K562 (cell line): Measurements from ENCODE around the gene CFD. TPM values are rescaled to one million over a fixed set of nuclear protein-coding genes. Genes with fewer than 3 reads are reported as not detected.
A peak's percentile ranks its signal among the peaks of the same experiment; 100 is the strongest.

Experiments used
- ADNP ChIP-seq: fragments of 200-800 bp; sonication (Bioruptor generic); IDR thresholded peaks from 2 replicates; pipeline ENCODE4 v1.6.1; 2016; ENCODE audit warnings: missing genetic modification characterization, missing compliant biosample characterization
- CCNT2 ChIP-seq: IDR thresholded peaks from 2 replicates; pipeline ENCODE4 v1.6.1; 2011; ENCODE audit warnings: borderline replicate concordance, low read depth, mild to moderate bottlenecking, moderate library complexity, mixed read lengths, low read length; ENCODE audit not compliant: insufficient read length; ENCODE audit errors: extremely low read depth
- CEBPG ChIP-seq, 3 experiments: fragments of 200-800 bp in 1 of 3; sonication (Bioruptor generic) in 1 of 3; sonication (generic) in 1 of 3; formaldehyde crosslinking in 1 of 3; IDR thresholded peaks in 2 of 3; conservative IDR thresholded peaks in 1 of 3; 2 replicates each; pipeline versions ENCODE4 v1.6.1 to v1.8.0; 2016 to 2022; ENCODE audit warnings: missing compliant biosample characterization in 2 of 3, missing genetic modification characterization in 2 of 3, mild to moderate bottlenecking in 1 of 3, missing genetic modification reagents in 1 of 3
- CHCHD3 ChIP-seq: fragments of 250-450 bp; sonication (Bioruptor Pico); IDR thresholded peaks from 2 replicates; pipeline ENCODE4 v2.1.2; 2022; ENCODE audit warnings: mild to moderate bottlenecking
- IFI16 ChIP-seq: fragments of 250-450 bp; sonication (Bioruptor Pico); IDR thresholded peaks from 2 replicates; pipeline ENCODE4 v2.1.2; 2022; ENCODE audit warnings: mild to moderate bottlenecking, inconsistent platforms
- NCOA6 ChIP-seq: fragments of 450-650 bp; IDR thresholded peaks from 2 replicates; pipeline ENCODE4 v1.6.1; 2017; ENCODE audit warnings: mild to moderate bottlenecking
- NFATC3 ChIP-seq: fragments of 450-650 bp; IDR thresholded peaks from 2 replicates; pipeline ENCODE4 v1.6.1; 2017; ENCODE audit warnings: mild to moderate bottlenecking
- NFIX ChIP-seq: fragments of 250-450 bp; sonication (Bioruptor Pico); IDR thresholded peaks from 2 replicates; pipeline ENCODE4 v1.4.0; 2020; ENCODE audit warnings: low read depth, mild to moderate bottlenecking, moderate library complexity
- PCBP2 ChIP-seq: fragments of 200-400 bp; formaldehyde crosslinking; IDR thresholded peaks from 2 replicates; pipeline ENCODE4 v1.6.1; 2018; ENCODE audit warnings: low read length, low read depth, mild to moderate bottlenecking, moderate library complexity; ENCODE audit not compliant: poor library complexity, severe bottlenecking
- PHB ChIP-seq: fragments of 250-450 bp; sonication (Bioruptor Pico); IDR thresholded peaks from 2 replicates; pipeline ENCODE4 v1.5.0; 2021
- POLR2AphosphoS2 ChIP-seq: IDR thresholded peaks from 2 replicates; pipeline ENCODE4 v1.6.1; 2012; ENCODE audit warnings: low read length, improper control_type of control experiment
- PPARD ChIP-seq: fragments of 250-450 bp; sonication (Bioruptor Pico); IDR thresholded peaks from 2 replicates; pipeline ENCODE4 v1.8.0; 2022; ENCODE audit warnings: inconsistent platforms, mild to moderate bottlenecking, moderate library complexity
- RBM25 ChIP-seq: fragments of 200-400 bp; formaldehyde crosslinking; IDR thresholded peaks from 2 replicates; pipeline ENCODE4 v1.6.1; 2018; ENCODE audit warnings: low read length, low read depth, moderate library complexity; ENCODE audit not compliant: severe bottlenecking
- SIN3B ChIP-seq: fragments of 450-650 bp; IDR thresholded peaks from 2 replicates; pipeline ENCODE4 v1.6.1; 2017; ENCODE audit warnings: low read depth, mild to moderate bottlenecking, moderate library complexity
- ZFX ChIP-seq: sonication (generic); formaldehyde crosslinking; IDR thresholded peaks from 2 replicates; pipeline ENCODE4 v1.8.0; 2022; ENCODE audit warnings: mild to moderate bottlenecking, missing genetic modification reagents, moderate library complexity
- ZNF124 ChIP-seq: sonication (generic); formaldehyde crosslinking; IDR thresholded peaks from 2 replicates; pipeline ENCODE4 v1.8.1; 2022; ENCODE audit warnings: missing genetic modification reagents
- ZNF212 ChIP-seq: fragments of 450-650 bp; formaldehyde crosslinking; IDR thresholded peaks from 2 replicates; pipeline ENCODE4 v1.4.0; 2020; ENCODE audit warnings: mild to moderate bottlenecking
- ZNF354B ChIP-seq: fragments of 250-450 bp; sonication (Bioruptor Pico); IDR thresholded peaks from 2 replicates; pipeline ENCODE4 v1.4.0; 2020
- ZNF444 ChIP-seq: fragments of 250-450 bp; sonication (Bioruptor Pico); IDR thresholded peaks from 2 replicates; pipeline ENCODE4 v1.4.0; 2020; ENCODE audit warnings: mild to moderate bottlenecking, moderate library complexity
- ZNF785 ChIP-seq: fragments of 250-450 bp; sonication (Bioruptor Pico); IDR thresholded peaks from 2 replicates; pipeline ENCODE4 v1.4.0; 2020; ENCODE audit warnings: mild to moderate bottlenecking
- polyA plus RNA-seq, 8 experiments: library from polyadenylated mRNA; depleted of rRNA in 4 of 8; stranded (reverse) in 5 of 8; unstranded in 3 of 8; fragments of >200 nt; fragmentation: Nextera tagmentation in 2 of 8; fragmentation: Illumina TruSeq in 1 of 8; extraction: Ambion mirVana in 2 of 8; extraction: Trizol in 1 of 8; gene quantifications; 2 replicates each; pipeline versions ENCODE4 v1.2.1 to v1.2.3, GENCODE V29; 2011 to 2014; ENCODE audit warnings: inconsistent platforms in 1 of 8, missing spikeins in 1 of 8
- total RNA-seq, 7 experiments: library from RNA; depleted of rRNA in 6 of 7; stranded (reverse); fragments of >200 nt in 6 of 7; fragmentation: Illumina TruSeq in 2 of 7; extraction: Trizol in 2 of 7; gene quantifications; 2 replicates each; pipeline versions ENCODE4 v1.2.1 to v1.2.3, GENCODE V29; 2011 to 2021; ENCODE audit warnings: low replicate concordance in 1 of 7
- TF ChIP-seq, protein P1 (sequence below): fragments of 250-450 bp; sonication (Bioruptor Pico); IDR thresholded peaks from 2 replicates; pipeline ENCODE4 v1.8.0; 2021; ENCODE audit warnings: moderate library complexity, mild to moderate bottlenecking, inconsistent platforms
- TF ChIP-seq, protein P2 (sequence below): fragments of 450-650 bp; IDR thresholded peaks from 2 replicates; pipeline ENCODE4 v1.6.1; 2016
- TF ChIP-seq, protein P3 (sequence below): fragments of 250-450 bp; sonication (Bioruptor Pico); IDR thresholded peaks from 2 replicates; pipeline ENCODE4 v1.5.1; 2021; ENCODE audit warnings: mild to moderate bottlenecking
- TF ChIP-seq, protein P4 (sequence below): fragments of 450-650 bp; formaldehyde crosslinking; IDR thresholded peaks from 2 replicates; pipeline ENCODE4 v1.4.0; 2020; ENCODE audit warnings: mild to moderate bottlenecking, moderate library complexity

Gene CFD
- total and polyA plus RNA-seq, 9 of the 15 experiments (the other 6 are each of a cell fraction or from before 2014, with no cell fraction given), result 0.52 to 59.4 (median 7.6) TPM

DNA sequence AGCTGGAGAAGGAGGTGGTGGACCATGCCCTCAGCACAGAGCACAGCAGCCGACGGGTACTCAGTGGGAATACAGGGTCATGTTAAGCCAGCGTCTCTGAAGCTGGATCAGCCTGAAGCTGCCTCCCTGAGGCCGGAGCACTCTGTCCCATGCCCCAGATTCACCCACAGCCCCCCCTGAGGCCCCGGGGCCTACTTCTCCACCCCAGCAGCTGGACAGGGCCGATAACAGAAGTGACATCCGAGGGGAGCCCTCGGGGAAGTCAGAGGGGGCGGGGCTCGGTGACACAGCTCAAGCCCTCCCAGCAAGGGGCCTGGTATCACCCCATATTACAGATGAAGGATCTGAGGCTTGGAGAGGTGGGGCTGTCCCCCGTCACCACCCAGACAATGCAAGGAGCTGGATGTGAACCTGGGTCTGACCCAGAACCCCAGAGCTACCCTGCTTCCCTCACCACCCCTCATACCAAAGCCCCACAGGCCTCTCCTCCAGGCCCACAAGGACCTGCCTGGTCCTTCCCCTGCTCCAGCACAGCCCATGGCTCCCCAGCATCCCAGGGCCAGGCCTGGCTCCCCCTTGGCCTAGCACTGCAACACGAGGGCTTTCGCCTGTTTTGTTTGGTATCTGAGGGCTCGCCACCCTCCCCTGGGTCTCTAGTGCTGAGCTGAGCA, 47.9 kb downstream of the CFD start (continued):
- TF ChIP-seq PHB (CRISPR knock-in tag) (no peak), POLR2AphosphoS2 (no peak), PPARD (CRISPR knock-in tag) (no peak), CHCHD3 (no peak), PCBP2 (no peak), RBM25 (peak; percentile 80), IFI16 (CRISPR knock-in tag) (no peak), NFATC3 (no peak), SIN3B (no peak), ZNF785 (no peak), ZNF444 (CRISPR knock-in tag) (no peak), ADNP (tag) (peak; percentile 88), ZFX (CRISPR knock-in tag) (peak; percentile 81), NFIX (CRISPR knock-in tag) (no peak), ZNF124 (no peak), NCOA6 (no peak), ZNF212 (CRISPR knock-in tag) (no peak), CEBPG (CRISPR knock-in tag; IDR thresholded peaks at IDR 0.05) (no peak), CEBPG (tag; conservative IDR thresholded peaks at IDR 0.05 in 1 of 2, IDR thresholded peaks at IDR 0.05 in 1 of 2) (no peak), ZNF354B (CRISPR knock-in tag) (no peak), CCNT2 (peak; percentile 99)
- TF ChIP-seq, protein P1, sequence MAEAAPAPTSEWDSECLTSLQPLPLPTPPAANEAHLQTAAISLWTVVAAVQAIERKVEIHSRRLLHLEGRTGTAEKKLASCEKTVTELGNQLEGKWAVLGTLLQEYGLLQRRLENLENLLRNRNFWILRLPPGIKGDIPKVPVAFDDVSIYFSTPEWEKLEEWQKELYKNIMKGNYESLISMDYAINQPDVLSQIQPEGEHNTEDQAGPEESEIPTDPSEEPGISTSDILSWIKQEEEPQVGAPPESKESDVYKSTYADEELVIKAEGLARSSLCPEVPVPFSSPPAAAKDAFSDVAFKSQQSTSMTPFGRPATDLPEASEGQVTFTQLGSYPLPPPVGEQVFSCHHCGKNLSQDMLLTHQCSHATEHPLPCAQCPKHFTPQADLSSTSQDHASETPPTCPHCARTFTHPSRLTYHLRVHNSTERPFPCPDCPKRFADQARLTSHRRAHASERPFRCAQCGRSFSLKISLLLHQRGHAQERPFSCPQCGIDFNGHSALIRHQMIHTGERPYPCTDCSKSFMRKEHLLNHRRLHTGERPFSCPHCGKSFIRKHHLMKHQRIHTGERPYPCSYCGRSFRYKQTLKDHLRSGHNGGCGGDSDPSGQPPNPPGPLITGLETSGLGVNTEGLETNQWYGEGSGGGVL, result no peak
- TF ChIP-seq, protein P2, sequence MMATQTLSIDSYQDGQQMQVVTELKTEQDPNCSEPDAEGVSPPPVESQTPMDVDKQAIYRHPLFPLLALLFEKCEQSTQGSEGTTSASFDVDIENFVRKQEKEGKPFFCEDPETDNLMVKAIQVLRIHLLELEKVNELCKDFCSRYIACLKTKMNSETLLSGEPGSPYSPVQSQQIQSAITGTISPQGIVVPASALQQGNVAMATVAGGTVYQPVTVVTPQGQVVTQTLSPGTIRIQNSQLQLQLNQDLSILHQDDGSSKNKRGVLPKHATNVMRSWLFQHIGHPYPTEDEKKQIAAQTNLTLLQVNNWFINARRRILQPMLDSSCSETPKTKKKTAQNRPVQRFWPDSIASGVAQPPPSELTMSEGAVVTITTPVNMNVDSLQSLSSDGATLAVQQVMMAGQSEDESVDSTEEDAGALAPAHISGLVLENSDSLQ, result peak; percentile 81
- TF ChIP-seq, protein P3, sequence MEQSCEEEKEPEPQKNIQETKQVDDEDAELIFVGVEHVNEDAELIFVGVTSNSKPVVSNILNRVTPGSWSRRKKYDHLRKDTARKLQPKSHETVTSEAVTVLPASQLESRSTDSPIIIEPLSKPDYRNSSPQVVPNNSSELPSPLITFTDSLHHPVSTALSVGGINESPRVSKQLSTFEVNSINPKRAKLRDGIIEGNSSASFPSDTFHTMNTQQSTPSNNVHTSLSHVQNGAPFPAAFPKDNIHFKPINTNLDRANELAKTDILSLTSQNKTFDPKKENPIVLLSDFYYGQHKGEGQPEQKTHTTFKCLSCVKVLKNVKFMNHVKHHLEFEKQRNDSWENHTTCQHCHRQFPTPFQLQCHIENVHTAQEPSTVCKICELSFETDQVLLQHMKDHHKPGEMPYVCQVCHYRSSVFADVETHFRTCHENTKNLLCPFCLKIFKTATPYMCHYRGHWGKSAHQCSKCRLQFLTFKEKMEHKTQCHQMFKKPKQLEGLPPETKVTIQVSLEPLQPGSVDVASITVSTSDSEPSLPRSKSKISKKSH (CRISPR knock-in tag), result no peak
- TF ChIP-seq, protein P4, sequence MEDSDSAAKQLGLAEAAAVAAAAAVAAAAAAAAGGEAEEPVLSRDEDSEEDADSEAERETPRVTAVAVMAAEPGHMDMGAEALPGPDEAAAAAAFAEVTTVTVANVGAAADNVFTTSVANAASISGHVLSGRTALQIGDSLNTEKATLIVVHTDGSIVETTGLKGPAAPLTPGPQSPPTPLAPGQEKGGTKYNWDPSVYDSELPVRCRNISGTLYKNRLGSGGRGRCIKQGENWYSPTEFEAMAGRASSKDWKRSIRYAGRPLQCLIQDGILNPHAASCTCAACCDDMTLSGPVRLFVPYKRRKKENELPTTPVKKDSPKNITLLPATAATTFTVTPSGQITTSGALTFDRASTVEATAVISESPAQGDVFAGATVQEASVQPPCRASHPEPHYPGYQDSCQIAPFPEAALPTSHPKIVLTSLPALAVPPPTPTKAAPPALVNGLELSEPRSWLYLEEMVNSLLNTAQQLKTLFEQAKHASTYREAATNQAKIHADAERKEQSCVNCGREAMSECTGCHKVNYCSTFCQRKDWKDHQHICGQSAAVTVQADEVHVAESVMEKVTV, result no peak
